Activated CD8-positive, alpha-beta memory T cell treated with anti-CD3 and anti-CD28 coated beads for 4 hours (primary cell): ENCODE data around the gene IGF2BP1.
"Not testable (repeated sequence)": the region's sequence is repeated elsewhere in the genome, so short reads cannot be mapped to it uniquely, and the experiment has no call there.

Experiments
- DNase-seq, 2 donors: peaks; one replicate each; pipeline ENCODE4 v3.0.0-alpha.2; 2020; ENCODE audit warnings: low read depth in 2 of 2

The IGF2BP1 gene

GRCh38 chr17:49018748-49019147 lies 21.6 kb downstream of the IGF2BP1 start:
- no peak for DNase-seq

DNA sequence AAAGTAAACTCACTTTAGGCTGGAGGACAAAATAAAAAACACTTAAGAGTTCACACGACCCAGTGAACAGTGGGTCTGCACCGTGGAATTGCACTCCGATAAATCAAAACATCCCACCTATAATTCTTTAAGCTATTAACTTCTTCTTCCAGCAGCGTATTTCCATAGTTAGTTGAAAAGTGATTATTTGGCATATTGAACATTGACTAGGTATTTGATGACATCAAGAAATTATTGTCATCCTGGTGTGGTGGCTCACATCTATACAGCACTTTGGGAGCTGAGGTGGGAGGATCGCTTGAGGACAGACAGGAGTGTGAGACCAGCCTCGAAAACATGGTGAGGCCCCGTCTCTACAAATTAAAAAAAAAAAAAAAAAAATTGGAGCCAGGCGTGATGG lies 23.4 kb downstream of the IGF2BP1 start:
- DNase-seq = no peak

GRCh38 chr17:49021095-49021767 lies 24.0 kb downstream of the IGF2BP1 start:
- DNase-seq = no peak

GRCh38 chr17:49021768-49022103 lies 24.6 kb downstream of the IGF2BP1 start:
- no peak for DNase-seq

GRCh38 chr17:49022391-49022941 lies 25.3 kb downstream of the IGF2BP1 start:
- no peak for DNase-seq

DNA sequence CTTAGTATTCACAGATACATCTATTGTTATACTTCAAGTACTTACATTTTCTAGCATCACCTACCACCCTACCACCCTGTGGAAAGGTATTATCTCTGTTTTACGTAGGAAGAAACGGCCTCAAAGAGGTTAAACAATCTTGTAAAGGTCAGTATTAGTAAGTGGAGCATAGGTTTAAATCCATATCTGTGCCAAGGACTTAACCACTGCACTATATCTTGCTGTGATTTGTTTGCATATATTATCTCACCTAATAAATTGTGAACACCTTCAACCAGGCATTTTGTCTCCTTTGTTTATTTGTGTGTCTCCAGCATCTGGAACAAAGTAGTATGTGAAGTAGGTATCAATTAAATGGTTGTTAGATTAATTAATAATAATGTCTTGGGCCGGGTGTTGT lies 27.3 kb downstream of the IGF2BP1 start:
- no peak for DNase-seq

GRCh38 chr17:49026447-49026846 lies 29.3 kb downstream of the IGF2BP1 start:
- not testable (repeated sequence) for DNase-seq

DNA sequence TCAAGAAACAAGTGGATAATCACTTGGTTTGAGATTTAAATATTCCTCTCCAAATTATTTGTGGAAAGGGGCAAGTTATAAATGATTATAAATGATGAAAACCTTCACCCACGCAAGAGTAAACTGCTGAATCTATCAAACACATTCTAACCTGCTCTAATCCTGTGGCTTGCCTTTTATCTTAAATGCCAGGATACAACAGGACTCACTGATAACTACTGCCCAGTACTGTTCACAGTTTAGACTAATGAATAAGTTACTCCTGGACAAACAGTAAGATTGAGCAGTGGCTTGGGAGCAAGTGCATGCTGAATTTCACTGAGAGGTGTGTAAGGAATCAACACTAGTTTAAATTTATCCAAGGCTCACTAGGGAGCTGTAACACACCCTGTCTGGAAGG lies 31.1 kb downstream of the IGF2BP1 start:
- DNase-seq = no peak

DNA sequence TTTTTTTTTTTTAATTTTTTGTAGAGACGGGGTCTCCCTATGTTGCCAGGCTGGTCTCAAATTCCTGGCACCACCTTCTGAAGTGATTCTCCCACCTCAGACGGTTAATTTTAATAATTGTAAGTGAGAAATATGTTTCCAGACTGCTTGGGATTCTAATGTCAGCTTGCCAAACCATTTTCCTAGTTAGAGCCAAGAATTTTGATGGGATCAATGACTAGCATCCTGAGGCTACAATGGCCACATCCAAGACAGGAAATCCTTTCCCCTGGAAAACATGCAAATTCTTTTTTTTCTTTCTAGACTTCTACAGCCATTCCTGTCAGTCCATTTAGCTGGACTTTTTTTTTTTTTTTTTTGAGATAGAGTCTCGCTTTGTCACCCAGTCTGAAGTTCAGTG lies 32.6 kb downstream of the IGF2BP1 start:
- DNase-seq = no peak

DNA sequence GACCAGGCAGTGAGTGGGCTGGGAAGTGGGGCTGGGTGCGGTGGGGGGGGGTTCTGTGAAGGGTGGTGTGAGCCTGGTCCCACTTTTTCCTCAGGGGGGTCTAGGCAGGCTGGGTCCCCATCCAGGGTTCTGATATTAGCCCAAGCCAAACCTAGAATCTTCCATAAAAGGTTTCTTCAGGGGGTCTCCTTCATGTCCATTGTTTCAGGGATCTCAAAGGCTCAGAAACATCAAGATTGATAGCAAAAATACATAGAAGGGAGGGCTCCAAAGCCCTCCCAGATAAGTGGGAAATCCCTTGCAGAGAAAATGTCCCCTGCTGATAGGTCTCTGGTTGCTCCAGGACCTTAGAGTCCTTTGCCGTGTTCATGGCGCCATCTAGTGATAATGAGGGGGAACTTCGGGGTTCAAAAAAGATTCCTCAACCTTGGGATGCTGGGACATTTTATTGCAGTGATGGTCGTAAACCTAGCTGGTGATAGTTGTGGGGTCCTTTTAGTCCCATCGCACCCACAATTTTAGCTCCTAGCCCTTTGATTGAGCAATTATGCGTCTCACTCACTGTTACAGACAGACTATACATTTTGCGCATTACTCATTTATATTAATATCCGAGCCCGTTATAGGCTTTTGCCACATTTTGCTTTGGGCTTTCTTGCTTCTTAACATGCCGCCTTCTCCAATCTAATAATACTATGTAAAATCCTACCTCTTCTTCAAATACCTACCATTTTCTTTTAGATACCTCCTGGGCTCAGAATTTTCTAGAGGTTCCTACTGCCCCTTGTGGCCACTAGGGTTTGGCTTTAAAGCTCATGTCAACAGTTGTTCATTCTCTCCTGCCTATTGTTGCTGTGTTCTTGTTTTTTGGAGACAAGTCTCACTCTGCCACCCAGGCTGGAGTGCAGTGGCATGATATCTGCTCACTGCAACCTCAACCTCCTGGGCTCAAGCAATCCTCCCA lies 35.1 kb downstream of the IGF2BP1 start:
- DNase-seq = peak in 1 of 2 donors; percentile 5

GRCh38 chr17:49035470-49036269 lies 38.5 kb downstream of the IGF2BP1 start:
- peak in 1 of 2 donors; percentile 6 for DNase-seq

- no peak for DNase-seq
These were observed 39.1 kb downstream of the IGF2BP1 start for GRCh38 chr17:49036270-49036626.

DNA sequence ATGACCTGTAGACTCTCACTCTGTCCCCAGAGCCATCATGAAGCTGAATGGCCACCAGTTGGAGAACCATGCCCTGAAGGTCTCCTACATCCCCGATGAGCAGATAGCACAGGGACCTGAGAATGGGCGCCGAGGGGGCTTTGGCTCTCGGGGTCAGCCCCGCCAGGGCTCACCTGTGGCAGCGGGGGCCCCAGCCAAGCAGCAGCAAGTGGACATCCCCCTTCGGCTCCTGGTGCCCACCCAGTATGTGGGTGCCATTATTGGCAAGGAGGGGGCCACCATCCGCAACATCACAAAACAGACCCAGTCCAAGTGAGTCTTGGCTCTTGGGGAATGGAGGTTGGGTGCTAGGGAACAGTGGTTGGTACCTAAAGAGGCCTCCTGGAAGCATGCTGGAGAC lies 41.0 kb downstream of the IGF2BP1 start:
- no peak for DNase-seq

GRCh38 chr17:49038544-49038943 lies 41.4 kb downstream of the IGF2BP1 start:
- DNase-seq = no peak

DNA sequence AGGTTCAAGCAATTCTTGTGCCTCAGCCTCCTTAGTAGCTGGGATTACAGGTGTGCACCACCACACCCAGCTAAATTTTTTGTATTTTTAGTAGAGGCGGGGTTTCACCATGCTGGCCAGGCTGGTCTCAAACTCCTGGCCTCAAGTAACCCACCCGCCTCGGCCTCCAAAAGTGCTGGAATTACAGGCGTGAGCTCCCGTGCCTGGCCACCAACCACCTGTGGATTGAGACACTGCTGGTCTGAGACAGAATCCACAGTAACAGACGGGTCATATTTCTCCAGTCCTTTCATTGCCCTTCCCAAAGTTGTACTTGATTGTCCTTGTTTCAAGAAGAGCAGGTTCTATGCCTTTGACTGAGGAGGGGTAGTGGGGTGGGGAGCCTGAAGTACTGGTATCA lies 42.3 kb downstream of the IGF2BP1 start:
- DNase-seq = not testable (repeated sequence)

DNA sequence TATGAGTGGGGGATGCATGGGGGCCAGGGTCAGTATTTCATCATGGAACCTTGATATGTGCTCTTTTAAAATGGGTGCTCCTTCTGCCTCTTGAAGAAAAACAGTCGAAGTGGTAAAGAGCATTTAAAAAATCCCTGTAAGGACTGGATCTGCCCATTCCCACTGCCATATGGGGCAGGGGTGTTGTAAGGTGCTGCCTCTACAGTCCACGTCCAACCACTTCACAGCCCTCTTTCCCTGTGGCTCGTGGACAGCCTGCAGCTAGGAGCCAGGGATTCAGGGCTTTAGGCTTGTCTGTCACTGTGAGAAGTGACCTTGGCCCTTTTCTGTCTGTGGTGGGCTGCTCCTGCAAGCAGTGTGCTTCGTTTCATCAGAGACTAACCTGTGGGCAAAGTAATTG lies 44.3 kb downstream of the IGF2BP1 start:
- no peak for DNase-seq

- no peak for DNase-seq
These were observed 48.2 kb downstream of the IGF2BP1 start for GRCh38 chr17:49045376-49045775.

GRCh38 chr17:49046912-49047311 lies 49.7 kb downstream of the IGF2BP1 start:
- no peak for DNase-seq

- DNase-seq = no peak
These were observed 52.1 kb downstream of the IGF2BP1 start for GRCh38 chr17:49049265-49049664.

DNA sequence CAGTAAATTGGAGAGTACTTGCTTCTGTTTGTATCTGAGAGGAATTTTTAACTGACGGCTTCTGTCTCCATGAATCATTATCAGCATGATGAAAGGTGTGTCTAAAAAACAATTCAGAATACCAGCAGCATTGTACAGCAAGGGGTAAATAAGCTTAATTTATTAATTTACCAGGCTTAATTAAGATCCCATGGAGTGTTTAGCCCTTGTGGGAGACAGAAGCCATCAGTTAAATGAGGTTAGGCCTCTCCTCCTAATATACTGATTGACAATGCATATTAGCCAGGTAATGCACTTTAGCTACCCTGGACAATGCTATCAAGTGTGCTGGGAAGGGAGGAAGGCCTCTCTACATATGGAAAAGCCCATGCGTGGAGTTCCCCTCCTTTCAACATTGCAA lies 53.4 kb downstream of the IGF2BP1 start:
- no peak for DNase-seq

- no peak for DNase-seq
These were observed 54.1 kb downstream of the IGF2BP1 start for GRCh38 chr17:49051269-49051668.

DNA sequence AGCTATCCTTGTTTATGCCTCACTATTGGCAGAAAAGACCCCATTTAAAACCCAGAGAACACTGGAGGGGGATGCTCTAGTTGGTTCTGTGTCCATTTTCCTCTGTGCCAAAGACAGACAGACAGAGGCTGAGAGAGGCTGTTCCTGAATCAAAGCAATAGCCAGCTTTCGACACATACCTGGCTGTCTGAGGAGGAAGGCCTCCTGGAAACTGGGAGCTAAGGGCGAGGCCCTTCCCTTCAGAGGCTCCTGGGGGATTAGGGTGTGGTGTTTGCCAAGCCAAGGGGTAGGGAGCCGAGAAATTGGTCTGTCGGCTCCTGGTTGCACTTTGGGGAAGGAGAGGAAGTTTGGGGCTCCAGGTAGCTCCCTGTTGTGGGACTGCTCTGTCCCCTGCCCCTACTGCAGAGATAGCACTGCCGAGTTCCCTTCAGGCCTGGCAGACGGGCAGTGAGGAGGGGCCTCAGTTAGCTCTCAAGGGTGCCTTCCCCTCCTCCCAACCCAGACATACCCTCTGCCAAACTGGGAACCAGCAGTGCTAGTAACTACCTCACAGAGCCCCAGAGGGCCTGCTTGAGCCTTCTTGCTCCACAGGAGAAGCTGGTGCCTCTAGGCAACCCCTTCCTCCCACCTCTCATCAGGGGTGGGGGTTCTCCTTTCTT lies 56.1 kb downstream of the IGF2BP1 start:
- no peak for DNase-seq
